ENCODE measurements around the gene ZNF462. TPM values are rescaled to one million over a fixed set of nuclear protein-coding genes. Genes with fewer than 3 reads are reported as not detected.

Gene ZNF462
- total RNA-seq, 2 donors from 2014 or later = 28.9 to 29.3 TPM

DNA sequence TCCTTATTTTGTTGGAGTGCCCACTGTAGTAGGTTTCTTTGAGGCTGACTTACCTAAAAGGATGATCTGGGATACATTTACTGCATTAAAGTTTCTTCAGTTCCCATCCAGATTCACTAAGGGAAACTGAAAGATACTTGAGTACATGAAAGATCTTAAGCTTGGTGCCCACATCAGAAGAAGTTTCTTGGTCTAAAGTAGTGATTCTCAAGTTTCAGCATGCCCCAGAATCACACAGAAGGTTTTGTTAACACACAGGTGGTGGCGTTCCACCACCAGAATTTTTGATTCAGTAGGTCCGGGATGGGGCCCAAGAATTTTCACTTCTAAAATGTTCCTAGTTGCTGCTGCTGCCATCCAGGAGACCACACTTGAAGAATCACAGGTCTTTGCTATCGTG is 171.0 kb downstream of the ZNF462 start:
- H3K4me3 ChIP-seq = no peak overlapping the region
- intact Hi-C loops (cut with DNase I) = no loop called here
- no peak for DNase-seq
- no peaks in the 10 kb centered on the region for H3K36me3 ChIP-seq
- no peaks in the 10 kb centered on the region for H3K27me3 ChIP-seq
- H3K4me1 ChIP-seq = no peaks in the 10 kb centered on the region
- TF ChIP-seq, protein P1, sequence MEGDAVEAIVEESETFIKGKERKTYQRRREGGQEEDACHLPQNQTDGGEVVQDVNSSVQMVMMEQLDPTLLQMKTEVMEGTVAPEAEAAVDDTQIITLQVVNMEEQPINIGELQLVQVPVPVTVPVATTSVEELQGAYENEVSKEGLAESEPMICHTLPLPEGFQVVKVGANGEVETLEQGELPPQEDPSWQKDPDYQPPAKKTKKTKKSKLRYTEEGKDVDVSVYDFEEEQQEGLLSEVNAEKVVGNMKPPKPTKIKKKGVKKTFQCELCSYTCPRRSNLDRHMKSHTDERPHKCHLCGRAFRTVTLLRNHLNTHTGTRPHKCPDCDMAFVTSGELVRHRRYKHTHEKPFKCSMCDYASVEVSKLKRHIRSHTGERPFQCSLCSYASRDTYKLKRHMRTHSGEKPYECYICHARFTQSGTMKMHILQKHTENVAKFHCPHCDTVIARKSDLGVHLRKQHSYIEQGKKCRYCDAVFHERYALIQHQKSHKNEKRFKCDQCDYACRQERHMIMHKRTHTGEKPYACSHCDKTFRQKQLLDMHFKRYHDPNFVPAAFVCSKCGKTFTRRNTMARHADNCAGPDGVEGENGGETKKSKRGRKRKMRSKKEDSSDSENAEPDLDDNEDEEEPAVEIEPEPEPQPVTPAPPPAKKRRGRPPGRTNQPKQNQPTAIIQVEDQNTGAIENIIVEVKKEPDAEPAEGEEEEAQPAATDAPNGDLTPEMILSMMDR (IDR thresholded peaks at IDR 0.05) = no peak
- no peak overlapping the region for H3K9ac ChIP-seq (ENCODE audit: low read depth in 2 of 2, low read length in 2 of 2)
- H3K9me3 ChIP-seq = no peaks in the 10 kb centered on the region
- H3K27ac ChIP-seq = no peak overlapping the region

DNA sequence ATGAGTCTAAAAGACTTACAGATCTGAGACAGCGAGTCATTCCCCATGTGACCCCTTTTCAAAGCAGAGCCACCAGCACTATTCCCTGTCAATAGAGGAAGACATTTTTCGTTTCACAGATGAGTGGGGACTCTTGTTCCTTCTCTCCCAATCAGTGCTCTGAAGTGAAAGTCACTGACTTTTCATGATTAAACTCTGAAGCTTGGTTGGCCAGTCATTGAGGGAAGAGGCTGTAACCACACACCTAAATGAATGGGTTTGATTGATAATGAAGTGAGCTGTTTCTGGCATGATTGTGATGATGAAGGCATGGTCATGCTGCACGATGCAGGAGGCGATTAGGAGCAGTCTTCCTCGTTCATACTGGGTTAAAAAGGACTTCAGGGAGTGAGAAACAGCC is 171.9 kb downstream of the ZNF462 start:
- H3K27me3 ChIP-seq = no peaks in the 10 kb centered on the region
- H3K4me3 ChIP-seq = no peak overlapping the region
- no peaks in the 10 kb centered on the region for H3K36me3 ChIP-seq
- intact Hi-C loops (cut with DNase I) = no loop called here
- no peak for DNase-seq
- no peaks in the 10 kb centered on the region for H3K9me3 ChIP-seq
- TF ChIP-seq, protein P1 (IDR thresholded peaks at IDR 0.05) = no peak
- no peak overlapping the region for H3K27ac ChIP-seq
- H3K9ac ChIP-seq (ENCODE audit: low read depth in 2 of 2, low read length in 2 of 2) = no peak overlapping the region
- H3K4me1 ChIP-seq = no peaks in the 10 kb centered on the region

DNA sequence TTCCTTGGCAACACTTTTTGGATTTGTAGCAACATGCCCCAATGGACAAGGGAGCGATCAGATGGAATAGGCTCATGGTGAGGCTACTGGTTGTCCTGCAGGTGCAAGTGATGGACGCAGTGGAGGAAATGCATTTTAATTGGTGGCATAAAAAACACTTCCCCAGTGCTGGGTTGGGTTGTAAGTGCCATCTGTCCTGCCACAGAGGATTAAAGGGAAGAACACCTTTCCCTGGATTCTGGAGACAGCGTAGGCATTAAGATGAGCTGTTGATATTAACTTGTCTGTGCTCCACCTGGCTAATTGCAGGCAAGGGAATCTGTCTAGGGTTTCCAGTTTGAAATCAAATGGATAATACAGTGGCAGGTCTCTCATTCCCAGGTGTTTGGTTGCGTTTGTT is 173.4 kb downstream of the ZNF462 start:
- no peak overlapping the region for H3K4me3 ChIP-seq
- DNase-seq = no peak
- no peak overlapping the region for H3K9ac ChIP-seq (ENCODE audit: low read depth in 2 of 2, low read length in 2 of 2)
- H3K9me3 ChIP-seq = no peaks in the 10 kb centered on the region
- intact Hi-C loops (cut with DNase I) = no loop called here
- no peaks in the 10 kb centered on the region for H3K27me3 ChIP-seq
- no peak overlapping the region for H3K27ac ChIP-seq
- no peaks in the 10 kb centered on the region for H3K36me3 ChIP-seq
- TF ChIP-seq, protein P1 (IDR thresholded peaks at IDR 0.05) = no peak
- no peaks in the 10 kb centered on the region for H3K4me1 ChIP-seq

DNA sequence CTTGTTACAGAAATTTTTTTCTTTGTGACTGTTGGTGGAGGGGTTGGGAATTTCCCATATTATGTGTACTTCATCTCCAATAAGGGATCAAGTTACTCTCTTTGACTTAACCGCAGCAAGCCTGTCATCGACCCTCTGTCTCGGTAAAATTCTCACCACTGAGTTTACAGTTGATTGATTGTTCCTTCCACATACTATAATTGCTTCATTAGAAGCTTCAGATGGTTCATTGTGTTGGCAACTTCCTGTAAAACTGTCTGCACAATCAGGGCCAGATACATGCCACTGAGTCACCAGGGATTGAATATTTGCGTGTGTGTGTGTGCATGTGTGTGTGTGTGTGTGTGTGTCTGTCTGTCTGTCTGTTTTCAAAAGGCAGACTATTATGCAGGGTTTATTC is 176.6 kb downstream of the ZNF462 start:
- Histone ChIP-seq H3K4me3 (no peak overlapping the region), H3K36me3 (no peaks in the 10 kb centered on the region), H3K9me3 (no peaks in the 10 kb centered on the region), H3K4me1 (no peaks in the 10 kb centered on the region), H3K9ac (ENCODE audit: low read depth in 2 of 2, low read length in 2 of 2) (no peak overlapping the region), H3K27ac (no peak overlapping the region), H3K27me3 (no peaks in the 10 kb centered on the region)
- intact Hi-C loops (cut with DNase I) = no loop called here
- TF ChIP-seq, protein P1 (IDR thresholded peaks at IDR 0.05) = no peak
- no peak for DNase-seq

DNA sequence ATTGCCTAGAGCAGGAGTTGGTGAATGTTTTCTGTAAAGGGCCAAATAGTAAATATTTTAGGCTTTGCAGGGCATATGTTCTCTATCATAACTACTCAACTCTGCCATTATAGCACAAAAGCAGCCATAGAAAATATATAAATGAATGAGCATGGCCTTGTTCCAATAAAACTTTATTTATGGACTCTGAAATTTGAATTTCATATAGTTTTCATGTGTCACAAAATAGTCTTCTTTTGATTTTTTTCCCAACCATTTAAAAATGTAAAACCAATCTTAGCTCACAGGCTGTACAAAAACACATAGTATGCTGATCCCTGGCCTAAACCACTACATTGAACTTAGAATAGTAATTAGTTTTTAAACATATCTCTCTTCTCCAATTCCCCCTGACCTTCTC is 179.6 kb downstream of the ZNF462 start:
- Histone ChIP-seq H3K4me3 (no peak overlapping the region), H3K9me3 (no peaks in the 10 kb centered on the region), H3K4me1 (no peaks in the 10 kb centered on the region), H3K27me3 (no peaks in the 10 kb centered on the region), H3K36me3 (no peaks in the 10 kb centered on the region), H3K27ac (no peak overlapping the region), H3K9ac (ENCODE audit: low read depth in 2 of 2, low read length in 2 of 2) (no peak overlapping the region)
- DNase-seq = no peak
- TF ChIP-seq, protein P1 (IDR thresholded peaks at IDR 0.05) = no peak
- intact Hi-C loops (cut with DNase I) = no loop called here

DNA sequence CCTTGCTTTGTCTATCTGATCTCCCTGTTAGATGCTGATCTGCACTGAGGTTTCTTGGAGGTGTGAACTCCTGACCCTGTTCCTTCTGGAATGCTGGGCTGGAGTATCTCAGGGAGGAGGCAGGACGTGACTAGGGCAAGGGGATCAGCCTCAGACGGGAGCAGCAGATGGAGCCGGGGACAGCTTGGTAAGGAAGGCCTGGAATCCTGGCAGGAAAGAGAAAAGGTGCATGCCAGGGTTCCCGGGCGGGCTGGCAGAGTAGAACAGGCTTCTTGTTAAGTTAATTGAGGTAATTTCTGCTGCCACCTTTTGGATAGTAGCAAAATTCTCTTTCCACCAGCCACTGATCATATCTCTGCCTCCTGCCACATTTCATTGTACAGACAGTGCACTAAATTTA is 180.9 kb downstream of the ZNF462 start:
- Histone ChIP-seq H3K27ac (no peak overlapping the region), H3K36me3 (no peaks in the 10 kb centered on the region), H3K4me1 (no peaks in the 10 kb centered on the region), H3K9me3 (no peaks in the 10 kb centered on the region), H3K27me3 (no peaks in the 10 kb centered on the region), H3K9ac (ENCODE audit: low read depth in 2 of 2, low read length in 2 of 2) (no peak overlapping the region), H3K4me3 (no peak overlapping the region)
- TF ChIP-seq, protein P1 (IDR thresholded peaks at IDR 0.05) = no peak
- intact Hi-C loops (cut with DNase I) = no loop called here
- no peak for DNase-seq

All from colonic mucosa (tissue), 4 donors.